Frontal cortex (tissue), 4 donors: ENCODE data around the gene MGST3. TPM values are rescaled to one million over a fixed set of nuclear protein-coding genes. Genes with fewer than 3 reads are reported as not detected.
"Not testable (repeated sequence)": the region's sequence is repeated elsewhere in the genome, so short reads cannot be mapped to it uniquely, and the experiment has no call there.

Experiments
- DNase-seq, 2 donors: peaks; one replicate each; pipeline ENCODE4 v3.0.0; 2012; ENCODE audit warnings: low spot score in 2 of 2
- FAIRE-seq: peaks from 2 replicates; lab custom pipeline; 2012; peaks lifted over from hg19 to GRCh38; lab: Jason Lieb, UNC
- total RNA-seq: library from RNA; depleted of rRNA; stranded (reverse); fragments of >200 nt; gene quantifications from one replicate; pipeline ENCODE4 v1.2.3, GENCODE V29; 2014
- donor health status: control.
- donor health status: control.
- donor health status: control.

Gene MGST3
- total RNA-seq, 1 donor from 2014 or later: 162 TPM

DNA sequence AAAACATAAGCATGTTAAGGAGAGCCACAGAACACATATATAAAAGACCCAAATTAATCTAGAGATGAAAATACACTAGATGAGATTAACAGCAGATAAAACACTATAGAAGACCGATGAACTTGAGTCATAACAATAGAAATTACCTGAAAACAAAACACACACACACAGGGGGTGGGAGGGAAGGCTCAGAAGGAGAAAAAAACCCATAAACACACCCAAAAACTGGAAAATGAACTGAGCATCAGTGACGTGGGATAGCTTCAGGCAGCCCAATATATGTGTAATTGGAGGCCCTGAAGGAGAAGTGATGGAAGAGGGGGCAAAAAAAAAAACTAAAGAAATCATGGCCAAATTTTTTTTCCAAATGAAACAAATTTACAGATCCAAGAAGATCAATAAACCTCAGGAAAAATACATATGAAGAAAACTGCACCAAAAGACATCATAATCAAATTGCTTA, 56.0 kb downstream of the MGST3 start:
- no peak for DNase-seq
- no peak for FAIRE-seq

DNA sequence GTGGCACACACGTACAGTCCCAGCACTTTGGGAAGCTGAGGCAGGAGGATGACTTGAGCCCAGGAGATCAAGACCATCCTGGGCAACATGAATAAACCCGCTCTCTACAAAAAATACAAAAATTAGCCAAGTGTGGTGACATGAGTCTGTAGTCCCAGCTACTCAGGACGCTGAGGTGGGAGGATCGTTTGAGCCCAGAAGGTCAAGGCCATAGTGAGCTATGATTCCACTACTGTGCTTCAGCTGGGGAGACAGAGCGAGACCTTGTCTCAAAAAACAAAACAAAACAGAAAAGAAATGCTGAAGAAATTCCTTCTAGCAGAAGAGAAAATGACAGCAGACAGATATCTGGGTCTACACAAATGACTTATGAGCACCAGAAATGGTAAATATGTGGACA, 57.0 kb downstream of the MGST3 start:
- DNase-seq: no peak
- no peak for FAIRE-seq

DNA sequence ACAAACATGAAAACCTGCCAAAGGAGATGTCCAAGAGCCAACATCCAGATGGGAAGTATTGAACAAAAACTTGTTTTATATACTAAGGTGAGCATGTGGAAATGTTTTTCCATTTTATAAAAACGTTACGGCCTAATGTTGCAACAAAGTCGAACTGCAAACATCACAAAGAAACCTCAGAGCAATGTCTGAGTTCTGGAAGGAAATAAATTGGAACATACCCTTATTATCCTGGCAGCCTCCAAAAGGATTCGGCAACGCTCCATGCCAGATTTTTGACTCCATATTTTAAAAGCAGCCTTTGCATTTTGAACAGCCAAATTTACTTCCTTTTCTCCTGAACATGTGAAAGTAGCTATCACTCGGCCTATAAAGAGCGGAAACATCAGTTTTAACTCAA, 64.0 kb downstream of the MGST3 start:
- no peak for DNase-seq

DNA sequence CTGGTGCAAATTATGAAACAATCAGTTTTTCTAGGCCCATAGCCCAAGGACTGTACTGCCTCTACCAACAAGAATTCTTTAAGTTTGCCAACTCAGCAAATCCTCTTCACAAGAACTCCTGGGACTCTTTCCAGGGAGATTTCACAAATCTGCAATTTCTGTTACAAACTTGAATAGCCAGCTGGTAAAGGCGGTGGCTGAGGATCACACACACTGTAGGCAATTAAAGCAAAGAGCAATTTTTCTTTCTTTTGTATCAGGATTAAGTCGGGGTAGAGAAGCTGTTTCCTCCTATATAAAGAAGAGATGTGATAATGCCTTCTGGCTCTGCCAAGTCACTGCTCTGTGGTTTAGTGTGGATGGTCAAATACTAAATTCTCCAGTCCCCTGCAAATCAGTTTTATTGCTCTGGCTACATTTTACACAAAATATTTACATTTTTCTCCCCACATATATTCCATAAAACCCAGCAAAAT, 65.6 kb downstream of the MGST3 start:
- FAIRE-seq (no peak), DNase-seq (no peak)

More for the DNA sequence above, 64.0 kb downstream of the MGST3 start:
- FAIRE-seq: no peak

DNA sequence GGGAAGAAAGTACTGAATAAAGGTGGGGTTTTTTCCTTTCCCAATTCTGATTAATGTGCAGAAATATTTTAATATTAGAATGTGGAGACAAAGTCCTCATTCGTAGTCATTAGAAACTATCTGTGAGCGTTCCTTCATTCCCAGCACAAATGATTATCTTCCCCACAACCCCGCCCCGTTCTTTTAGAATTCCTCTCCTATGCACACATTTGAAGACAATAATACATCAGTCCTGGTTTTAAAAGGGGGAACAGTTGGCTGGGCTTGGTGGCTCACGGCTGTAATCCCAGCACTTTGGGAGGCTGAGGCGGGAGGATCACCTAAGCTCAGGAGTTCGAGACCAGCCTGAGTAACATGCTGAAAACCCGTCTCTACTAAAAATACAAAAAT, 66.5 kb downstream of the MGST3 start:
- DNase-seq (no peak), FAIRE-seq (no peak)

DNA sequence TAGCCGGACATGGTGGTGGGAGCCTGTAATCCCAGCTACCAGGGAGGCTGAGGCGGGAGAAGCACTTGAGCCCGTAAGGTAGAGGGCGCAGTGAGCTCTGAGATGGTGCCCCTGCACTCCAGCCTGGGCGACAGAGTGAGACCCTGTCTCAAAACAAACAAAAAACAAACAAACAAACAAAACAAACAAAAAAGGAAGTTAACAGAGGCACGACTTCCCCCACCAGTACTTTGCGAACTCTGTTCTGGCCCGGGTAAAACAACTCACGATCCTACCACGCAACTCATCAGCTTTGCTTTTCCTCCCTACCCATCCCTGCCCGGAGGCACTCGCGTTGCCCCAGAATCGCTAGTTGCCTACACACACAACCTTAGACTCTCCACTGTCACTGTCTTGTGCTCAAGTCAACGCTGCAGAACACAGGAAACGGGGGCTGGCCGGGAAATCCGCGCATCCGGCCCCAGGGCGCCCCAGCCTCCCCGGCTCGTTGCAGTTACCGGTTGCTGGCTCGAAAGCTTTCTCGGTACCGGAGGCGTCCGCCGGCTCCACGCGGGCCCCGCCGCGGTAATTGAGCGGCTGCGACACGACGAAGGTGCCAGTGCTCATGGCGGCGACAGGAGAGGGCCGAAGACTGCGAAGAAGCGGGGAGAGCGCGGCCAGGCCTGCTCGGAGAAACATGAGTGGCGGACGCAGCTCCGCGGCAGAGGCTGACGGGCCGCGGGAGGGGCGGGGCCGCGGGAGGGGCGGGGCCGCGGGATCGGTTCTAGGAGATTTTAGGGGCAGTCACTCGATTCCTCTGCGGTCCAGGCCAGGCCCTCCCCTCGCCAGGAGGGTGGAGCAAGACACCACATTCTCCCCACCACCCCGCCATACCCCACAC, 67.1 kb downstream of the MGST3 start, which contains the start of gene ALDH9A1:
ALDH9A1 (minus strand) TSS at position 682 of the 880 bp plus-strand sequence; CDS start at position 678, 4 bp downstream.
- DNase-seq (peak; percentile 60 to 77), FAIRE-seq (no peak)

GRCh38 chr1:165698761-165699052, 67.7 kb downstream of the MGST3 start:
- DNase-seq: no peak
- FAIRE-seq: no peak

DNA sequence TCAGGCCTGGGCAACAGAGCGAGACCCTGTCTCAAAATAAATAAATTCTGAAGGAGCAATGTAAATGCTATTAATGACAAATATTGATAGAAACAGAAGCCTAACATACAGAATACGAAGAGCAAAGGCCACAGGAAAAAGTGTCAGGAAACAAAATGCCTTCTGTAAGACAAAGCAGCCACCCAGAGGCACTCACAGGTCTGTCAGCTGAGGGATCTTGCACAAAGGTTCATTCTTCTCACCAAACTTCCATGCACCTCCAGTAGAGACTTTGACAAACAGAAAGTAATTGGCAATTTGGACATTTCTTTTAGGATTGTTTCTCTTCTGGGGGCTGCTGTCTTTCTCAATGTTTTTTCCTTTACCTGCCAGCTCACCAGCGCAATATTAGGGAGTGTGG, 68.5 kb downstream of the MGST3 start:
- DNase-seq: no peak
- FAIRE-seq: no peak

DNA sequence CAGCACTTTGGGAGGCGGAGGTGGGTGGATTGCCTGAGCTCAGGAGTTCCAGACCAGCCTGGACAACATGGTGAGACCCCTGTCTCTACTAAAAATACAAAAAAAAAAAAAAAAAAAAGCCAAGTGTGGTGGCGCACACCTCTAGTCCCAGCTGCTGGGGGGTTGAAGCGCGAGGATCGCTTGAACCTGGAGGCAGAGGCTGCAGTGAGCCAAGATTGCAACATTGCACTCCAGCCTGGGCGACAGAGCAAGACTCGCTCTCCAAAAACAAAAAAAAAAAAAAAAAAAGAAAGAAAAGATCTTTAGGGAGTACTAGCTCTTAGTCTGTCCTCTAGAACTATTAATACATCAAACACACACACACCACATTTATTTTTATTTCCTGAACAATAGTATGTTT, 70.9 kb downstream of the MGST3 start:
- DNase-seq, FAIRE-seq: not testable (repeated sequence)

DNA sequence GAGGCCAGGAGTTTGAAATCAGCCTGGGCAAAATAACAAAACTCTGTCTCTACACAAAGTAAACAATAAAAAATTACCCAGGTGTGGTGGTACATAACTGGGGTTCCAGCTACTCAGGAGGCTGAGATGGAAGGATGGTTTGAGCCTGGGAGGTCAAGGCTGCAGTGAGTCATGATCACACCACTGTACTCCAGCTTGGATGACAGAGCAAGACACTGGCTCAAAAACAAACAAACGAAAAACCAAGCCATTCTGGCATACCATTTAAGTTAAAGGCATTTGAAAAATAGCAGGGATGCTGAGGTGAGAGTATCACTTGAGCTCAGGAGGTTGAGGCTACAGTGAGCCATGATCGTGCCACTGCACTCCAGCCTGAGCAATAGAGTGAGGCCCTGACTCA, 72.6 kb downstream of the MGST3 start:
- FAIRE-seq: no peak
- no peak for DNase-seq

Other genes with a start within 250 kb of the MGST3 start
- 42.0 TPM for gene RXRG, start 186.1 kb upstream of the MGST3 start, total RNA-seq
- not detected for gene LRRC52, start 87.2 kb upstream of the MGST3 start, total RNA-seq
- 63.6 TPM for gene ALDH9A1, start 67.3 kb downstream of the MGST3 start, total RNA-seq
- gene TMCO1, start 137.6 kb downstream of the MGST3 start, total RNA-seq: 55.4 TPM
- 77.9 TPM for gene UCK2, start 196.4 kb downstream of the MGST3 start, total RNA-seq